GM12878 (cell line): ENCODE data around the gene CSTPP1. TPM values are rescaled to one million over a fixed set of nuclear protein-coding genes. Genes with fewer than 3 reads are reported as not detected.

Experiments used
- ATAC-seq: fragments of 200-7000 bp; cut with Tn5 transposase; 3 replicates; pipeline ENCODE4 v1.9.1; 2020; ENCODE audit warnings: mild to moderate bottlenecking, moderate library complexity
- BruUV-seq: library from RNA; stranded (reverse); fragments of 400-500 nt; replicated peaks from 2 replicates; lab custom pipeline; 2021; lab: Mats Ljungman, UMichigan
- CTCF ChIA-PET: fragments of 300-600 bp; sonication (Branson Sonifier 250); formaldehyde crosslinking; extraction: SDS; loops from one replicate; lab custom pipeline; 2021; ENCODE audit warnings: inconsistent platforms; lab: Yijun Ruan, JAX
- POLR2A ChIA-PET: fragments of 350-600 bp; formaldehyde crosslinking; extraction: SDS; loops from one replicate; lab custom pipeline; 2021; ENCODE audit warnings: inconsistent platforms; lab: Charles Lee
- RAD21 ChIA-PET: fragments of 300-600 bp; sonication (Branson Sonifier 250); formaldehyde crosslinking; loops from one replicate; lab custom pipeline; 2023; ENCODE audit warnings: antibody characterized with exemption; ENCODE audit not compliant: unreplicated experiment; lab: Charles Lee
- SMC1A ChIA-PET: fragments of 300-600 bp; sonication (Branson Sonifier 250); formaldehyde crosslinking; loops from one replicate; lab custom pipeline; 2023; ENCODE audit not compliant: unreplicated experiment, uncharacterized antibody; lab: Charles Lee
- DNase-seq: peaks from one replicate; pipeline ENCODE4 v3.0.0-alpha.2; 2011; ENCODE audit warnings: low read depth, low spot score
- FAIRE-seq: peaks from 3 replicates; lab custom pipeline; 2011; peaks lifted over from hg19 to GRCh38; lab: Jason Lieb, UNC
- H2AFZ ChIP-seq: 2 replicates; pipeline ENCODE4 v1.6.0; 2011; ENCODE audit warnings: low read depth, low read length, control low read depth; ENCODE audit not compliant: control insufficient read depth
- H3K27ac ChIP-seq: 2 replicates; pipeline ENCODE4 v1.5.1; 2011; ENCODE audit warnings: control low read depth; ENCODE audit not compliant: control insufficient read depth, insufficient read depth
- H3K27me3 ChIP-seq, 2 experiments: replicated peaks in 1 of 2; 2 replicates each; pipeline versions ENCODE4 v1.6.0 to v1.6.1; 2011; ENCODE audit warnings: low read length in 1 of 2; ENCODE audit not compliant: control insufficient read depth in 2 of 2, insufficient read depth in 2 of 2
- H3K36me3 ChIP-seq, 2 experiments: 2 replicates each; pipeline ENCODE4 v1.5.1; 2011; ENCODE audit warnings: low read length in 1 of 2; ENCODE audit not compliant: control insufficient read depth in 2 of 2, insufficient read depth in 2 of 2
- H3K4me1 ChIP-seq: 2 replicates; pipeline ENCODE4 v1.6.1; 2011; ENCODE audit warnings: mild to moderate bottlenecking, low read length, moderate library complexity, mixed read lengths; ENCODE audit not compliant: control insufficient read depth, insufficient read depth
- H3K4me2 ChIP-seq: 2 replicates; pipeline ENCODE4 v1.6.0; 2011; ENCODE audit warnings: control low read depth; ENCODE audit not compliant: control insufficient read depth, insufficient read depth
- H3K4me3 ChIP-seq: fragments of 200-600 bp; sonication (generic); 2 replicates; pipeline ENCODE4 v1.5.1; 2016
- H3K79me2 ChIP-seq: 2 replicates; pipeline ENCODE4 v1.6.0; 2011; ENCODE audit warnings: low read length; ENCODE audit not compliant: control insufficient read depth, insufficient read depth
- H3K9ac ChIP-seq: 2 replicates; pipeline ENCODE4 v1.8.0; 2011; ENCODE audit warnings: low read length, control low read depth, mixed read lengths; ENCODE audit not compliant: control insufficient read depth, insufficient read depth
- H3K9me3 ChIP-seq: replicated peaks from 3 replicates; pipeline ENCODE4 v1.5.1; 2011; ENCODE audit warnings: mild to moderate bottlenecking, low read length; ENCODE audit not compliant: control insufficient read depth, insufficient read depth
- H4K20me1 ChIP-seq: 2 replicates; pipeline ENCODE4 v1.6.0; 2011; ENCODE audit not compliant: control insufficient read depth, insufficient read depth
- HDAC2 ChIP-seq: fragments of 200-600 bp; sonication (generic); IDR thresholded peaks from 2 replicates; pipeline ENCODE4 v1.6.1; 2017
- KLF5 ChIP-seq: fragments of 450-650 bp; IDR thresholded peaks from 2 replicates; pipeline ENCODE4 v1.6.1; 2014; ENCODE audit warnings: mild to moderate bottlenecking; ENCODE audit not compliant: partially characterized antibody
- MXI1 ChIP-seq: fragments of 150-350 bp; IDR thresholded peaks from 2 replicates; pipeline ENCODE4 v1.6.1; 2011; ENCODE audit warnings: low read depth, mild to moderate bottlenecking, inconsistent platforms, low read length, improper control_type of control experiment
- NKRF ChIP-seq: fragments of 450-650 bp; conservative IDR thresholded peaks from 2 replicates; pipeline ENCODE4 v1.6.1; 2017; ENCODE audit warnings: mild to moderate bottlenecking, moderate library complexity
- PBX3 ChIP-seq: IDR thresholded peaks from 2 replicates; pipeline ENCODE4 v1.6.1; 2011; ENCODE audit warnings: mild to moderate bottlenecking, low read depth, low read length, moderate library complexity; ENCODE audit not compliant: insufficient replicate concordance
- PML ChIP-seq: IDR thresholded peaks from 2 replicates; pipeline ENCODE4 v1.6.1; 2012; ENCODE audit warnings: low read length, inconsistent platforms
- SRF ChIP-seq, 2 experiments: IDR thresholded peaks; 2 replicates each; pipeline ENCODE4 v1.6.1; 2011; ENCODE audit warnings: low read depth in 2 of 2, low read length in 2 of 2, mild to moderate bottlenecking in 1 of 2, moderate library complexity in 1 of 2
- ZSCAN29 ChIP-seq: fragments of 450-650 bp; IDR thresholded peaks from 2 replicates; pipeline ENCODE4 v1.6.1; 2017; ENCODE audit warnings: mild to moderate bottlenecking, moderate library complexity
- ZZZ3 ChIP-seq: IDR thresholded peaks from 2 replicates; pipeline ENCODE4 v1.6.1; 2011; ENCODE audit warnings: low read depth; ENCODE audit not compliant: control insufficient read depth, insufficient read length
- WGBS: methylation state at CpG from one replicate; pipeline ENCODE4 v1.1.6; 2016; ENCODE audit warnings: low lambda C conversion rate; ENCODE audit not compliant: insufficient replicate concordance, insufficient coverage; ENCODE audit errors: missing lambda C conversion rate; 5-methylcytosine and 5-hydroxymethylcytosine counted together
- in situ Hi-C: fragments of 300-500 bp; cut with MboI; formaldehyde crosslinking; loops from 9 replicates; pipeline ENCODE4 v1.14.3; 2018; ENCODE audit warnings: mixed read lengths
- intact Hi-C: fragments of 100-400 bp; cut with micrococcal nuclease; formaldehyde crosslinking; loops from one replicate; pipeline ENCODE4 v1.14.2; 2022; ENCODE audit not compliant: unreplicated experiment
- polyA plus RNA-seq, 11 experiments: library from polyadenylated mRNA; depleted of rRNA in 4 of 11; unstranded in 6 of 11; stranded (reverse) in 5 of 11; fragments of >200 nt; fragmentation: Nextera tagmentation in 4 of 11; fragmentation: Illumina TruSeq in 1 of 11; extraction: Ambion mirVana in 4 of 11; extraction: Trizol in 1 of 11; gene quantifications; 1 replicate in 1 of 11; 2 replicates in 10 of 11; pipeline versions ENCODE4 v1.2.1 to v1.2.3, GENCODE V29; 2011 to 2016; ENCODE audit warnings: inconsistent platforms in 2 of 11, missing spikeins in 2 of 11, low read depth in 1 of 11
- total RNA-seq, 4 experiments: library from RNA; depleted of rRNA in 3 of 4; stranded (reverse); fragments of >200 nt in 3 of 4; fragmentation: Illumina TruSeq in 1 of 4; extraction: Trizol in 1 of 4; gene quantifications; 2 replicates each; pipeline versions ENCODE4 v1.2.1 to v1.2.3, GENCODE V29; 2013 to 2021

Gene CSTPP1
- total and polyA plus RNA-seq, 10 of the 15 experiments (the other 5 are each of a cell fraction or from before 2014, with no cell fraction given), result 7.1 to 23.4 (median 17.5) TPM

- Histone ChIP-seq H3K4me2 (no peak overlapping the region), H2AFZ (no peak overlapping the region), H3K36me3 (no peaks in the 10 kb centered on the region), H3K4me3 (no peak overlapping the region), H3K27ac (no peak overlapping the region), H3K27me3 (no peaks in the 10 kb centered on the region), H3K9ac (no peak overlapping the region), H4K20me1 (no peaks in the 10 kb centered on the region), H3K79me2 (no peaks in the 10 kb centered on the region), H3K9me3 (no peaks in the 10 kb centered on the region), H3K4me1 (peaks cover 37% of the 10 kb centered on the region)
- in situ Hi-C loops, result no loop called here
- TF ChIP-seq SRF (IDR thresholded peaks at IDR 0.05; ENCODE audit: low read depth in 2 of 2, low read length in 2 of 2) (no peak), ZZZ3 (no peak), PML (no peak), NKRF (no peak), ZSCAN29 (no peak), MXI1 (no peak), HDAC2 (no peak), KLF5 (no peak), PBX3 (no peak)
- SMC1A ChIA-PET, result no interaction called here
- DNase-seq (no peak), ATAC-seq (no peak), FAIRE-seq (no peak)
- CTCF ChIA-PET, result no interaction called here
- no TSS peak for BruUV-seq
- intact Hi-C loops, result no loop called here
- RAD21 ChIA-PET, result no interaction called here
- POLR2A ChIA-PET, result interaction anchor here (0.6 kb wide), 1 partner anchor 264 kb away, joined by 4 read pairs; no protein-coding TSS in a partner anchor
- WGBS, result 97% methylated on average over 4 of the region's 4 CpGs
Observed at GRCh38 chr11:47108214-47108613, 171.7 kb downstream of the CSTPP1 start.
